CD4-positive, alpha-beta T cell treated with Interleukin-17A for 1 hour (primary cell): ENCODE data around the gene DHX32.

Source experiments
- DNase-seq: peaks from one replicate; pipeline ENCODE4 v3.0.0-alpha.2; 2020

DHX32 gene

DNA sequence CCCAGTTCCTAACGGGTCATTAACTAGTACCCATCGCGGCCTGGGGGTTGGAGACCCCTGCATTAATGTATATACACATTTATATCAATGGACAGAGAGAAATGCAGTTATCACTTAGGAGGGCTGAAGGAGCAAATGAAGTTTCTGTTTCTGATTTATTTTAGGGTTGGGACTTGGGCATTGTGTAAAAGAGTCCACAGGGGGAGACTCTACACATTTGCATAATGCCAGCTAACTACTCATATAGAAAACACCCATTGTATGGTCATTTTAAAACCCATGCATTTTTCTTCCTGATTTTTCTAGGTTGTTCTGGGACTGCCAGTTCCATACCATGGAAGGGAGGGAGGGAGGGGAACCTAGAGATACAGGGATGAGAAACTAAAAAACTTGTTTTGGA lies 34.2 kb downstream of the DHX32 start:
- DNase-seq, result no peak

DNA sequence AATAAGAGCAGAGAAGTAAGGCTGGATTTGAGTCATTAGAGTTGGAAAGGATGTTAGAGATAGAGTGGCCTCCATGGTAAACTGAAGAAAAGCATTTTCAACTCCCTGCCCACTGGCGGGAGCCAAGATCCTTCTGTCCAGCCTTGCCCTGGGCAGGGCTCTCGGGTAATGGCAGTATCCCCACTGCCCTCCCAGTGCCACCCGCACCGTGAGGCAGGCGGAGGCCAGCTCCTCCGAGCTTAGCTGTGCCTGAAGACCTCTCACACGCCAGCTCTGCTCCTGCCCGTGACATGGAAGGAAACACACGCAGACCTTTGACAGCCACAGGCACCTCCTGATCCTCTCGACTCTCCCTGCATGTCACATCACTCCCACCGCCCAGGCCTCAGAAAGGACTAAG lies 35.5 kb downstream of the DHX32 start:
- DNase-seq, result no peak

DNA sequence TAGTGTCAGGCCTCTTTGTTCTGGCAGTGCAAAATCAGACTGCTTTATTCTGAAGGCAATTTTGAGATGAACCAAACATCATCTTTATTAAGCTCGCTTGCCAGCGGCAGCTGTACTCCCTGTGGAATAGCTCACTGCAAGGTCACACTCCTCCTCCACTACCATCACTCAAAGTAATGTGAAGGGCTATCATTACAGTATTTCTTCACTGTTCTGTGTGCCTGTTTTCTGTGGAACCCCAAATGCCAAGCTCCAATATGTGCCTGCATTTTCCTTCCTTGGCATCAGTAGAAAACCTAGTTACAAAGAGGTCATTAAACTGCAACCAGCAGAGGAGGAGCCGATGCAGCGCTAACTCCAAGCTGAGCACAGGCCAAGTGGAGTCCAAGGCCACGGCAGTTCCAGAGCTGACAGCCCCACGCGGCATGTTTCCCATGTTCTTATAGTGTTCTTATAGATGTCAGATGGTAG lies 36.3 kb downstream of the DHX32 start:
- DNase-seq, result no peak

DNA sequence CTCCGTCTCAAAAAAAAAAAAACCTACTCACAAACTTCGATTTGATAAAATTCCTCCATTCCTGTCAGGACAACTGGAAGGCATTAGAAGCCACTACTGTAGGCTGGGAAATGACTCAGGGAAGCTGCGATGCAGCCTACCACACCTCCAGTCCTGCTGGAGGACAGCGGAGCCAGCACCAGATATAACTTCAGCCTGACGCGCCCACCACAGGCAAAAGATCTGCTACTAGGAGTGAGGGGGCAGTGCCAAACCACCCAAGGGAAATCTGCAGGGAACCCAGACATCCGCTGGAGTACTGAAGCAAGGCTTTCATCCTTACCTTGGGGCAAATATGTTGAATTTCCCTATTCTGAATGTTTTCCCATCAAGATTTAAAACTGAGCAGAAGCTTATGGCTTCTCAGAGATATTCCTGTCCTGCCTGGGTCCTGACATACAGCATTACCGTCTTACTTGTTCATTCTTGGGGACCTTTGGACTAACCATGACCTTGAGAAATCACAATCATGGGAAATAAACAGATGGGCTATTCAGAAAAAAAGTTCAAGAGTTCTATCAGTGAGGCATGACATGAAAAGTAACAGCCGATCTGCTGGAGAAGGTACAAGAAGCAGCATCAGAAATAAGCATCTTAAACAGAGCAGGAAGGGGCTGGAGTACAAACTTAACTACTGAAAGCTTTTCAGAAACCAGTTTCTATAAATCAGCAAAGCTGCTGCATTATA lies 37.3 kb downstream of the DHX32 start:
- DNase-seq, result no peak

DNA sequence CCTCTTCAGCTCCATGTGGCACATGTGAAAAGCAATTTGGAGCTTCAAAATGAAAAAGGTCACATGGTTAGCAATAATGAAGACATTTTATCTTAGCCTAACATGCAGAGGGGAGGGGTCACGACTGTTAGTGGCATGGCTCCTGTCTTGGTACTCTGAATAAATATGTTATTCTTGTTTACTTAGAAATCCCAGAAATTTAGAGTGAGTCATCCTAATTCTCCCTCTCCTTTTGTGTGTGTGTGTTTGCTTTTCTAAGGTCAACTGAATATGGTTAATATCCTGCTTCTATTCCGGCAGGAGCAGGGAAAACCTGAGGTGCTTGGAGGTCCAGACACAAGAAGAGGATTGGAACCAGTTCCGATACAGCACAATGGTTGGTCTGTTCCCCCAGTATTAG lies 40.1 kb downstream of the DHX32 start:
- DNase-seq, result no peak

DNA sequence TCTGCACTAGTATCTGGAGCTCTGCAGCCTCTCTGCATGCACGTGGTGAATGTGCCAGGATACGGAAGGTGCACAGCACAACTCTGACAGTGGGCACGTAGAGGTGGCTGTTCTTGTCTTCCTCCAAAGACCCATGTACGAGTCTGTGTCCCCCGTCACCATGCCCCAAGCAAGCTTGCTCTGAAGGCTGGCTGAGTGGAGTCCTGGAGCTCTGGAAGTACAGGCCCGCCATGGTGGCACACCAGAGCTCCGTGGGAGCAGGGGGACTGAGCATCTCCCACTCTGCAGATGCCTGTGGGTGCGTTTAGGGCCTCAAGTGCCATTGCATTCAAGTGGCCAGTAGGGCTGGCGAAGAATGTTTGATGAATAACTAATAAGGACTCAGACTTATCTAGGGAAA lies 40.7 kb downstream of the DHX32 start:
- no peak for DNase-seq

DNA sequence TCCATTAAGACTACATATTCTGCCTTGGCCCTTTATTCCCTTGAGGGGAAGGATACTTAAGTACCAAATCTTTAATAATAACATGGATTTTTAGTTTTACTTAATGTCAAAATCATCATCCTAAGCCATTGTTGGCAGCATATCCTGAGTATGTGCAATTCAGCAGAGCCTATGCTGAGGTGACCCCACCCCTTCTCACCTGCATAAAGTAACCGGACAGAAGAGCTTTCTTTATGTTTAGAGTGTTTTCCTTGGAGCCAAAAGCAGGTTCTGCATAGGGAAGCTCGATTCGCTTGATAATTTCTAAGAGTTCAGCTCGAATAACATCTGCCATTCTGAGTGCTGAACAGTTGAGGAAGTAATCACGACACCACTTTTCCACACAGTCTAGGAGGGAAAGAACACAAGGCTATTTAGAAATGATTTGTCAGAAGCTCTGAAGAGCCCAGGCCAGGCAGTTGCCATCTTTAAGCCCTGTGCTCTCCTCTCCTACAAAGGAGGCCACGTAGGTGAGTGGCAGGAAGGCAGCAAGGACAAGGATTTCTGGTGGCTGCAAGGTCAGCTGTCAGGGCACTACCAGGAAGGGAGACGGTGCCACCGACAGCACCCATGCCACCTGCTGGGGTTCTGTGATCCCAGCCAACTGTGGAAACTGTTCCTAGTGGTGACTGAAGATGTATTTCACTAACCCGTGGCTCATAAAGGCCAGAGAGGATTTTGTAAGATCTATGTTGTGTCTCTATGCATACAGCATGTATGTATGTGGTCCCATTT lies 42.1 kb downstream of the DHX32 start:
- DNase-seq, result no peak

DNA sequence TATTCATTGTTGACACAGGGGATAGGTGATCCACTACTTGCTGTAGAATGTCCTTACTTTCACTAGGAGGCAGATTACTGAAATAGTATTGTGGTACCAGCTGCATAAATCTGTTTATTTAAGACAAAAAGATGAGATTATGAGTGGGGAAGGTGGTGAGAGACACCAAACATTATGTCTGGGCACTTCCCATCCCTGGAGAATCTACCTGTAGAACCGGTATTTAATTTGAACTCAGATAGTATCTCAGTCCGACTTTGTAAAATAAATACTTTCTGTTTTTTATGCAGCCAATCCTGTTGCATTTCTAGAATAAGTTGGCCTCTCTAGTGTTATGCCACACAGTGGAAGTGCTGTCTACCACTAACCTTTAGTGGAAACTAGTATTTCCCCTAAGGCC lies 44.3 kb downstream of the DHX32 start:
- DNase-seq, result no peak

DNA sequence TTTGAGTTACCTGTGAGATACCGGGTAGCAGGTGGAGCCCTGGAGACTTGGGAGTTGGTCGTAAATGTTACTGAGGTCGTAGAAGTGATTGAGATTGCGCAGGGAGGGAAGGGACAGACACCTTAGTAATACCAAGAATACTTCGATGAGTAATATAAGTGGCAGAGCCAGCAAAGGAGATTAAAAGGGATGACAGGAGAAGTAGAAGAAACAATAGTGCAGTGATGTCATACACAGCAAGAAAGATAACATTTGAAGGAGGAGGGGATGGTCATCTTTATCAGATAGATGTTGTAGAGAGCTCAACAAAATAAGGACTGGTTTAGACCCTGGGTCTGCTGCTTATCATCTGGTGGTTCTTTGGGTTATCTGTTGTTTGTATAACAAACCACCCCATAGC lies 52.8 kb downstream of the DHX32 start:
- DNase-seq, result no peak

DNA sequence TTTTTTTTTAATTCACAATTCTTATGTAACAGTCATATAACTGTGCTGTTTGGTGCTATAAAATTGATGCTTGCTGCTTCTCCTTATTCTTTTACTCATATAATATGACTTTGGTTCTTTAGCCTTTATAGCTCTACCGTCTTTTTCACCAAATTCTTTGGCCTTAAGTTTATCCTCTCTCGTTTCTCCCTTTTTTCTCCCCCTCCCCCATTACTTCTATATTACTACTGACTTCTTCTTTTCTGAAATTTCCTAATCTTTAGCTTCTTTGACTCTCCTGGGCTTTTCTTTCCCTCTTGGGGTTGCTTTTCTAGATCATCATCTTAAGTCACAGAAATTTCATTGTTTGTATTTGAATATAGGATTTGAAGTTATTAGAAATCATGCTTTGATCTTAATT lies 54.0 kb downstream of the DHX32 start:
- no peak for DNase-seq

DNA sequence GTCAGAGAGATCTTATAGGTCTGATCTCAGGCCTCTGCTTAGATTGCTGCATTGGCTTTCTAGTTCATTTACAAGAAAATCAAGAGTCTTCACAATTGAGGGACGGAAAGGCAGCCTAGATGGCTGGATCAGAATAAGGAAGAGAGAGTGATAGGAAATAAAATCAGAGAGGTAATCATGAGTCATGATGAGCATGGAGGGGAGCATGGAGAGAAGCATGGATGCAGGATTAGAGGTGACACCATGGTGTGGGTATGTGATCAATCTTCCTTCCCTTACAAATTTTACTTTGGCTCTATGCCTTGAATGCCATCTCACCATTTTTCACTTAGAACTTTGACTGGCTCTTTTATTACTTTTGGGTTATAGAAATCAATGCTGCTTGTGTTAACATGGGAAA lies 56.4 kb downstream of the DHX32 start:
- no peak for DNase-seq

DNA sequence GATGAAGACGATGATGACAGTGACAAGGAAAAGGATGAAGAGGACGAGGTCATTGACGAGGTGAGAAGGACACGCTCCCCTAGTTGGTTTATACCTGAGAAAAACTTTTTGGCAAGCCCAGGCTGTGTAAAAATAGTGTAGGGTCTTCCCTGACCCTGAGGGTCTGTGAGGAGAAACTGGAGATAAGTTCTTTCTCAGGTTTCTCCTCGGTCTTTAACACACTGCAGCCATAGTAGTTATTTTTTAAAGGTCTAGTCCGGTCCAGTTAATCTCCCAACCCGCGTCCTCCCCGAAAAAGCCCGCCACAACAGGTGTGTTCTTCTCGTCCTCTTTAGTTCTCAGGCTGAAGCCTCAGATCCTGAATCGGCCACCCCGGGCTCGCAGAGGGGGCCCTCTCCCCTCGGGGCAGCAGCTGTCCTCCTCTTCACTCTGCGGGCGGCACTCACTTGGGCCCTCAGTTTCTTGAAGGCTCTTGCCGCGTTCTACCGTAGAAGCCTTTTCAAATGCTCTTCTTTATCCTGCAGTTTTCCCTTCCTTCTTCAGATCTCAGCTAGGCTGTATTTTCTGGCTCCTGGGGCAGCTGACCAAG lies 57.3 kb downstream of the DHX32 start:
- no peak for DNase-seq

DNA sequence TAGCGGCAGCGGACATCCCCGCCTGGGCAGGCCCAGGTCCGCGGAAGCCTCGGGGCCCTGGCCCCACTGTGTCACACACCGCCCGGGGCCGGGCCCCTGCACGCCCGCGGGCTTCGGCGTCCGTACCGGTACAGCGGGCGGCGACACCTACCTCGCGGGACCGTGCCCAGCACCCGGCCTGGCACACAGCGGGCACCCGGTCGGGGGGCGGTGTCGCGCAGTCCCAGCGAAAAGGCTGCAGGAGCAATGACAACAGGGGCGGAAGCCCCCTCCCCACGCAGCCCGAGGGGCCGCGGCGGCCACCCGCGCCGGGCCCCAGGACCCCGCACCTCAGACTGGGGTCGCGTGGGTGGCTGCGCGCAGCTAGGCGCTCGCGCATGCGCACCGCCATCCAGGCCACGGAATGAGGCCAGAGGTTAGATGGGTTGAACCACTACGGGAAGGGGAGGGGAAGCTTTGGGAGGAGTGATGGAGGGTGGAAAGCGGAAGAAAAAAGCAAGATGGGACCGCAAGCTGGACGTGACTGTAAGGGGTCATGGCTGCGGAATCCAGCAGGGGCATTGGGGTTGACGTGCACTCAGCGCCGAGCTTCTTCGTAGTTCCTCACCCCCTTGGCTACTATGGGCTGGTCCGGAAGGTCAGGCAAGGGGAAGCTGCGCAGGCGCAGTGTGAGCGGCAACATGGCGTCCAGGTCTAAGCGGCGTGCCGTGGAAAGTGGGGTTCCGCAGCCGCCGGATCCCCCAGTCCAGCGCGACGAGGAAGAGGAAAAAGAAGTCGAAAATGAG lies 58.0 kb downstream of the DHX32 start, which contains the start of the genes BCCIP and UROS:
BCCIP (plus strand) TSS at position 669 of the 785 bp plus-strand sequence; CDS start at position 681, 12 bp downstream.
UROS (minus strand) TSS at position 381 of the 785 bp plus-strand sequence. CDS start 6,759 bp downstream, outside the sequence.
- DNase-seq, result peak; percentile 91

DNA sequence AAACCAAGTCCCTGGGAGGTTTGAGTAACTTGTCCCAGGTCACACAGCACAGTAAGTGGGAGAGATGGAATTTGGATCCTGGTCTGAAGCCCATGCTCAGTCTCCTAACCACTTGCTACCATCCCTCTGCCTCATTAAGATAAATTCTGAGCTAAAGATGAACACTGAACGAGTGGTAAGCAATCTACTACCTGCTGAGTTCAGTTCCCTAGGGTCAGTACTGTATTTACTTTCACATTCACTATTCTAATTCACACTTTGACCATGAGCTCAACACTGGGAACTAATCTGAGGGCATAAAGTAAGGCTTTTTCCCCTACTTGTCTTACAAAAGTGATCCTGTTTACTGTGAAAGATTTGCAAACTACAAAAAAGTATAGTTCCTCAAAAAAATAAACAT lies 60.4 kb downstream of the DHX32 start:
- no peak for DNase-seq

DNA sequence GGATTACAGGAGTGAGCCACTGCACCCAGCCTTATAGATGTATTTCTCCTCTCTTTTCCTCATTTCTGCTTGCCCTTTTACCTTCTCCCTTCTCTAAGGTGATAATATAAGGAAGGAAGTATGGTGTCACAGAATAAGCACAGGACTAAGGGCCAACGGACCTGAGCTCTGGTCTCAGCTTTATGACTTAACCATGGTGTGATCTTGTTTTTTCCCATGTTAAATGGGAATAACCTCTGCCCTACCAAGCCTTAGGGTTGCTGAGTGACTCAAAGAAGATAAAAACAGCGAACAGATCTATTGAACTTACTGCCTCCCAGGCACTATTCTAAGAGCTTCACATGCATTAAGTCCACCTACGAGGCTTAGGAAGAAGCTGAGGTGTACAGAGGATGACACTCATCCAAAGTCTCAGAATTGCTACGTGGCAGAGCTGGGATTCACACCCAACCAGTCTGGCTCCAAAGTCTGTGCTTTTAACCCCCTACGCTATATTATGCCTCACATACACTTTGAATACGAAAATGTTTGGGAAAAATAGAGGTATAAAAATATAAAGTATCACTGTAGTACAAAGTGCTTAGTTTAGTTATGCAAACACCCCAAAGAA lies 63.6 kb downstream of the DHX32 start:
- no peak for DNase-seq

DNA sequence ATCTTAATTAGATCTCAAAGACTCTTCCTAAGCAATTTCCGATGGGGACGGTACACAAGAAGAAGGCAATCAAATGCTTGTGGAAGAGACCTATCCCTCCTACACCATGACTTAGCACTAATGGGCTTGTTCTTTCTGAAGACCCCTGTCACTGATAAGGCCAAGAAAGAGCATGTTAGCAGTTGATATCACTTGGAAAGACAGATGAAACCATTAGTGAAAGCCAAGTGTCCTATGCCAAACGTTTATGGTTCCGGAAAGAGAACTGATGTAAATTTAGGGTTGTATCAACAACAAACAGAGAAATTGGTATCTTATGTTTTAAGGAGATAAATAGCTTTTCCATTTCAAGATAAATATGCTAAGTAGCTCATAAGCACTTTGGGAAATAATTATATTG lies 64.5 kb downstream of the DHX32 start:
- DNase-seq, result no peak

DNA sequence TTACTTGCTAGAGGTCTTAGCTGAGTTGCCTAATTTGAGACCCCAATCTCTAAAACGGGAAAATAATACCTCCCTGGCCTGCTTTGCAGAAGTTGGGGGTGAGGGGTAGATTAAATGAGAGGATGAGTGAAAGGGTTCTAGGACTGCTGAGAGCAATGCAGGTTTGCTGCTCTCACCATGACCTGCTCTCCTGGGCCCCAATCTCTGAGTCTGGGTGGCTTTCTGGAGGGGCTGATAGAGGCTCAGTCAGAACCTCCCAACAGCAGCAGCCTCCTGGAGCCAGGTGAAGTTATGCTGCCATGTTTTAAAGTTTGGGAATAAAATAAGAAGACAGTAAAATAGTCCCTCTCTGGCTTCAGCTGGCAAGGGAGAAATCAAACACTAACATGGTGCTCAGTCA lies 65.3 kb downstream of the DHX32 start:
- DNase-seq, result no peak

DNA sequence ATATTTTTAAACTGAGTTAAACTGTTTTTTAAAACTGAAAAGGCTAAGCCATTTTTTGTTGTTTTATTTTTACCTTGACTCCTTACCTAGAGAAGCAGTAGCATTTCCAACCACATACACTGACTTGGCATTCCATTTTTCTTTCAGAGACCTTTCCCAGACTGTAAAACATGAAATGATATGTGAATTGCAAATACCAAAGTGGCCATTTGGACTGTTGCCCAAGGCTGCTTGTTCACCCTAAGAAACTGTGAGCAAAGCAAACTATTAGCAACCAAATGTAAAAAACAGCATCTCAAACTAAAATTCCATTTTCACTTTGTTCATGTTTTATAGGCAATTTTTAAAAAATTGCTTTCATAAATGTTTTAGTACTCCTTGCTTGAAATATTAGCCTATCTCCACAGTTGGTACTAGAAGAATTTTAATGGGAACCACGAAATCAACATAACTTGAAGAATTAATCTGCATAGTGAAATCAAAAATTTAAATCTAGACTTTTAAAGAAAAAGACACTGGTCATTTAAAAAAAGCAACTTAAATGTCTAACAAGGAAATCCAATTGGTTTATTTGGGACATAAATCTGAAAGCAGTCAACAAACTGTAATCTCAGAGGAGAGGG lies 68.9 kb downstream of the DHX32 start:
- DNase-seq, result no peak

DNA sequence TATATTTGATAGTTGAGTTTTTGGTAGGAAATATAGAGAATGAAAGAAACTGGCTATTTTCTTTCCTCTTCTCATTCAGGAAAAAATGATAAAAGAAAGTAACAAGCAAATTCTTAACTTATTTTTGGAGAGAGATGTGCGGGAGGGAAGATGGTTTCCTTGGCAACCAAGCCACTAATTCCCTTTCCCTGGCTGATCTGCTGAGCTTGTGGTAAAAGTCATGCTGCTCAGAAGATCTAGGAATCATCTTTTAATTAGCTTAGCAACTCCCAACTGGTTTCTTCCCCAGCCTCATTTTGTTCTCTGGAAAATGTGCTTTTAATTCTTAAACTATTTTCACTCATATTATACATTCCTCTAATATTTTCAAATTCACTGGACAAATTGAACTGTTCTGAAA lies 69.8 kb downstream of the DHX32 start:
- DNase-seq, result no peak

DNA sequence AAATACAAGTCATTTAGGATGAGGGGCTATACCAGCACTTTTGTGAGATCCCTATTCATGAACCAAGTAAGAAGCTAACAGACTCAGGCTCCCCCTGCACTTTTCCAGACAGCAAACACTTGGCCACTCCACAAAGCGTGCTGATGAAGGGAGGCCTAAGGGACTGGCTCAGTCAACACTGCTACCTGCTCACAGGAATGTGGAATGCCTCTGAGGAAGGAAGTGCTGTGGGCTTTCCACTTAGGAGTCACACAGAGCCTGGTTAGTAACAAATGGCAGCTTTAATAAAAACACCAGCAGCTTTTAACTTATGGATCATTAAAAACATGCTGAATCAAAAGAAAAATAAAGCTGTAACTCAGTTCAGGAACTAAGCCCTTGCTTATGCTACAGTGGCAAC lies 73.0 kb downstream of the DHX32 start:
- no peak for DNase-seq

DNA sequence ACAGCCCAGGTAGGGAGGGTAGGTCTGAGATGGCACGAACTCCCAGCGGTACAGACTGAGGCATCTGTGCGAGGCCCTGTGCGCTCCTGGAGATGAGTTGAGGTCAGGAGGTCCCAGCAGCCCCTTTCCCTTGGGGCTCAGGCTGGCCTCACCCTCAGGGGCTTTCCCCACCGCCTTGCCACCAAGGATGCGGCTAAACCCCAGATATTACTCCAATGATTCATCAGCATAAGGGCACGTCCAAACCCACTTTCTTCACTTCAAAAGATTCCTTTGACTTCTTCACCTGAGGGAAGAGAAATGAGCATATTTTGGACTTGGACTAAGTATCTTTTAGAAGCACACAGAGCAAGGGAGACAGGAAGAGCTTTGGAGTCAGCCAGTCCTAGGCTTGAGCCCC lies 78.4 kb downstream of the DHX32 start:
- no peak for DNase-seq

DNA sequence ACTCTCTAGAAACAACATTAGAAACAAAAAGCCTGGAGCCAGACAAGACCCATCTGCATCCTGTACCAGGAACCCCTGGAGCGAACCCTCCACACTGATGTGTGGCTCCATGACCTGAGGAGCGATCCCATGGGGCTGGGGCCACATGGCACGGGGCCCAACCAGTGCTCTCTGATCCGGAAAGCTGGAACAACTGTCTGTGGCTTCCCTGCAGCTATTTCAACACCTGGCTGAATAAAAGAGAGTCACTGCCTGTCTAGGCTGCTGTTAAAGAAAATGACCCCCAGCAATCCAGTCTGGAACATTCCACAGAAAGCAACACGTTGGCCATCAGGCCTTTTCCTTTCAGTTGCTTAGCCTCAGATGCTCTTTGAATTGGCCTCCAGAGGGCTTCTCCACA lies 79.0 kb downstream of the DHX32 start:
- no peak for DNase-seq
